HepG2 (cell line): Measurements from ENCODE around the gene RNF123. TPM values are rescaled to one million over a fixed set of nuclear protein-coding genes. Genes with fewer than 3 reads are reported as not detected.

Experiments
- ATAC-seq: fragments of 200-7000 bp; cut with Tn5 transposase; 3 replicates; pipeline ENCODE4 v1.9.1; 2020; ENCODE audit warnings: mild to moderate bottlenecking, moderate library complexity
- BruUV-seq: library from RNA; stranded (reverse); fragments of 400-500 nt; replicated peaks from 2 replicates; lab custom pipeline; 2021; lab: Mats Ljungman, UMichigan
- CTCF ChIA-PET: fragments of 300-600 bp; formaldehyde crosslinking; extraction: SDS; loops from one replicate; lab custom pipeline; 2021; ENCODE audit warnings: low total read pairs, inconsistent platforms, low intra/inter-chr PET ratio; lab: Yijun Ruan, JAX
- POLR2A ChIA-PET: fragments of 350-600 bp; sonication (Branson Sonifier 250); formaldehyde crosslinking; loops from one replicate; lab custom pipeline; 2020; ENCODE audit warnings: antibody characterized with exemption, inconsistent platforms; lab: Yijun Ruan, JAX
- DNase-seq: peaks from one replicate; pipeline ENCODE4 v3.0.0-alpha.2; 2015; ENCODE audit warnings: low spot score
- FAIRE-seq: peaks from 3 replicates; lab custom pipeline; 2011; peaks lifted over from hg19 to GRCh38; lab: Jason Lieb, UNC
- H2AFZ ChIP-seq: one replicate; pipeline ENCODE4 v1.6.1; 2011; ENCODE audit warnings: low read length, inconsistent platforms
- H3K27ac ChIP-seq: fragments of 300-600 bp; 3 replicates; pipeline ENCODE4 v1.8.0; 2011; ENCODE audit warnings: mixed run types, mild to moderate bottlenecking, mixed read lengths, low read length, inconsistent platforms; ENCODE audit not compliant: insufficient read depth; ENCODE audit errors: extremely low read length
- H3K27me3 ChIP-seq, 2 experiments: fragments of 200-600 bp in 1 of 2; 2 replicates in 1 of 2; 3 replicates in 1 of 2; pipeline versions ENCODE4 v1.6.0 to v1.8.0; 2011; ENCODE audit warnings: low read length in 2 of 2, mild to moderate bottlenecking in 2 of 2, moderate library complexity in 2 of 2, inconsistent platforms in 1 of 2; ENCODE audit not compliant: insufficient read depth in 2 of 2, control insufficient read depth in 1 of 2
- H3K36me3 ChIP-seq, 2 experiments: fragments of 200-600 bp in 1 of 2; replicated peaks in 1 of 2; 2 replicates in 1 of 2; 3 replicates in 1 of 2; pipeline versions ENCODE4 v1.5.1 to v1.8.0; 2011; ENCODE audit warnings: low read length in 2 of 2, inconsistent platforms in 1 of 2; ENCODE audit not compliant: insufficient read depth in 2 of 2, control insufficient read depth in 1 of 2
- H3K4me1 ChIP-seq: 2 replicates; pipeline ENCODE4 v1.5.1; 2012; ENCODE audit warnings: low read length, inconsistent platforms; ENCODE audit not compliant: insufficient read depth
- H3K4me2 ChIP-seq: 2 replicates; pipeline ENCODE4 v1.6.0; 2011; ENCODE audit warnings: low read depth, low read length, inconsistent platforms
- H3K4me3 ChIP-seq, 3 experiments: fragments of 200-600 bp in 1 of 3; sonication (generic), shearing (Covaris generic) in 1 of 3; replicated peaks in 1 of 3; 2 replicates each; pipeline ENCODE4 v1.5.1; 2011 to 2016; ENCODE audit warnings: low read length in 3 of 3, inconsistent platforms in 2 of 3, low read depth in 2 of 3, mild to moderate bottlenecking in 2 of 3, control low read depth in 1 of 3, mixed read lengths in 1 of 3; ENCODE audit not compliant: insufficient read depth in 1 of 3
- H3K79me2 ChIP-seq: one replicate; pipeline ENCODE4 v1.6.1; 2011; ENCODE audit warnings: low read length, inconsistent platforms; ENCODE audit not compliant: insufficient read depth
- H3K9ac ChIP-seq: 2 replicates; pipeline ENCODE4 v1.6.0; 2011; ENCODE audit warnings: mild to moderate bottlenecking, low read depth, low read length, inconsistent platforms; ENCODE audit not compliant: insufficient read depth
- H3K9me3 ChIP-seq: 2 replicates; pipeline ENCODE4 v1.5.1; 2012; ENCODE audit warnings: mild to moderate bottlenecking, low read length
- H4K20me1 ChIP-seq: 2 replicates; pipeline ENCODE4 v1.6.0; 2011; ENCODE audit warnings: inconsistent platforms, mild to moderate bottlenecking, low read length, moderate library complexity; ENCODE audit not compliant: insufficient read depth
- ASH2L ChIP-seq: fragments of 300-600, 200-600 bp; sonication (generic); IDR thresholded peaks from 2 replicates; pipeline ENCODE4 v1.7.0; 2017; ENCODE audit warnings: low read depth, mild to moderate bottlenecking, moderate library complexity, mixed read lengths, low read length; ENCODE audit not compliant: insufficient read length
- HNRNPL ChIP-seq: fragments of 200-400 bp; formaldehyde crosslinking; IDR thresholded peaks from 2 replicates; pipeline ENCODE4 v1.6.1; 2017; ENCODE audit warnings: mild to moderate bottlenecking, low read depth, low read length
- JARID2 ChIP-seq: sonication (generic); formaldehyde crosslinking; IDR thresholded peaks from 2 replicates; pipeline ENCODE4 v1.8.1; 2023; ENCODE audit warnings: missing genetic modification reagents, inconsistent platforms; ENCODE audit not compliant: insufficient replicate concordance
- TEAD3 ChIP-seq: optimal IDR thresholded peaks from 2 replicates; pipeline ENCODE3; 2016; ENCODE audit warnings: borderline replicate concordance
- ZNF317 ChIP-seq: sonication (generic); formaldehyde crosslinking; IDR thresholded peaks from 2 replicates; pipeline ENCODE4 v1.5.0; 2020; ENCODE audit warnings: mild to moderate bottlenecking, missing genetic modification reagents
- WGBS: methylation state at CpG from one replicate; pipeline ENCODE4 v1.1.6; 2017; ENCODE audit warnings: low lambda C conversion rate; 5-methylcytosine and 5-hydroxymethylcytosine counted together
- in situ Hi-C: cut with HindIII; loops from 2 replicates; pipeline ENCODE4 v1.10.0; 2017; ENCODE audit warnings: low pct_unique_long_range_greater_than_20kb; ENCODE audit not compliant: extremely low pct_ligation_motif_present
- intact Hi-C: fragments of 100-400 bp; cut with micrococcal nuclease; formaldehyde crosslinking; loops from one replicate; pipeline ENCODE4 v1.10.0; 2022; ENCODE audit not compliant: unreplicated experiment
- polyA plus RNA-seq, 8 experiments: library from polyadenylated mRNA; depleted of rRNA in 3 of 8; stranded (reverse) in 7 of 8; unstranded in 1 of 8; fragments of >200 nt; fragmentation: Illumina TruSeq in 4 of 8; extraction: Trizol in 4 of 8; gene quantifications; 2 replicates each; pipeline versions ENCODE4 v1.2.1 to v1.2.3, GENCODE V29; 2011 to 2016; ENCODE audit warnings: low read depth in 4 of 8, missing spikeins in 1 of 8, mixed read lengths in 1 of 8; ENCODE audit not compliant: insufficient read depth in 1 of 8
- total RNA-seq, 5 experiments: library from RNA; depleted of rRNA; stranded (reverse); fragments of >200 nt; fragmentation: Illumina TruSeq; extraction: Trizol; gene quantifications; 2 replicates each; pipeline ENCODE4 v1.2.3, GENCODE V29; 2016; ENCODE audit warnings: low read depth in 1 of 5
- TF ChIP-seq, protein P1 (sequence below): sonication (generic); formaldehyde crosslinking; IDR thresholded peaks from 2 replicates; pipeline ENCODE4 v1.5.0; 2020; ENCODE audit warnings: mild to moderate bottlenecking, missing genetic modification reagents, moderate library complexity
- TF ChIP-seq, protein P2 (sequence below): IDR thresholded peaks from 2 replicates; pipeline ENCODE4 v1.6.1; 2018; ENCODE audit warnings: missing genetic modification reagents, mild to moderate bottlenecking, missing compliant biosample characterization
- TF ChIP-seq, protein P3 (sequence below): sonication (generic); formaldehyde crosslinking; IDR thresholded peaks from 2 replicates; pipeline ENCODE4 v1.5.0; 2020; ENCODE audit warnings: missing genetic modification reagents

Gene RNF123
- total and polyA plus RNA-seq, 2 of the 13 experiments (the other 11 are each of a cell fraction or from before 2014, with no cell fraction given) = 29.9 to 82.2 TPM

DNA sequence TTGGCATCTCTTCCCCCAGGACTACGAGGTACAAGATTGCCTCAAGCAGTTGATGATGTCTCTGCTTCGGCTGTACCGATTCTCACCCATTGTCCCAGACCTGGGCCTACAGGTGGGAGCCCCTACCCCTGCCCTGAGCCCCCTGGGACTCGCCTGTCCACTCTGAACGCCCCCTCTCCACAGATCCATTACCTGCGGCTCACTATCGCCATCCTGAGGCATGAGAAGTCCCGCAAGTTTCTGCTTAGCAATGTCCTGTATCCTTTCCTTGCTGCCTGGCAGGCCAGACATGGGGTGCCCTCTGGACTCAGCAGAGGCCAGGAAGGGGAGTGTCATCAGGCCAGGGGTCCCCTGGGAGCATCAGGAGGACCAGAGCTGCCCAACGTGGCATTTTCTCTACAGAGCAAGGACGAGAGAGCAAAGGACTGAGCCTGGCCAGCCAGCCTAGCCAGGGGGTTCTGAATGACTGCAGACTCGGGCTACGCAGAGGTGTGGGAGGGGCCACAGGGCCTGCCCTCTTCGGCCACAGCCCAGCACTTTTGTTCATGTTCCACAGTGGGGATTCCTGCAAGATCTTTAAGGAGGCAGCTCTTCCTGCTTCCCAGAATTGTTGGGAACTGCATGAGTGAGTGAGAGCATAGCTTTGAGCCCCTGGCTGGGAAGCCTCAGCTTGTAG is 11.2 kb downstream of the RNF123 start:
- no TSS peak for BruUV-seq
- no peaks in the 10 kb centered on the region for H3K9me3 ChIP-seq
- FAIRE-seq (no peak), DNase-seq (no peak), ATAC-seq (no peak)
- in situ Hi-C loops = loop anchor here (5.0 kb wide), 2 partner anchors 137 to 207 kb away; no protein-coding TSS in a partner anchor
- no peaks in the 10 kb centered on the region for H3K79me2 ChIP-seq
- H3K36me3 ChIP-seq = peaks cover 40 to 76% of the 10 kb centered on the region in 2 experiments
- H3K4me2 ChIP-seq = no peak overlapping the region
- H3K4me1 ChIP-seq = no peaks in the 10 kb centered on the region
- H3K4me3 ChIP-seq = no peak overlapping the region
- H3K27me3 ChIP-seq = no peaks in the 10 kb centered on the region
- no peak overlapping the region for H3K27ac ChIP-seq
- 98% methylated on average over 12 of the region's 13 CpGs for WGBS
- POLR2A ChIA-PET = interaction anchor here (0.9 kb wide), 1 partner anchor 12 kb away, joined by 3 read pairs; no protein-coding TSS in a partner anchor
- intact Hi-C loops = no loop called here
- no peaks in the 10 kb centered on the region for H4K20me1 ChIP-seq
- H3K9ac ChIP-seq = no peak overlapping the region
- TF ChIP-seq, protein P1, sequence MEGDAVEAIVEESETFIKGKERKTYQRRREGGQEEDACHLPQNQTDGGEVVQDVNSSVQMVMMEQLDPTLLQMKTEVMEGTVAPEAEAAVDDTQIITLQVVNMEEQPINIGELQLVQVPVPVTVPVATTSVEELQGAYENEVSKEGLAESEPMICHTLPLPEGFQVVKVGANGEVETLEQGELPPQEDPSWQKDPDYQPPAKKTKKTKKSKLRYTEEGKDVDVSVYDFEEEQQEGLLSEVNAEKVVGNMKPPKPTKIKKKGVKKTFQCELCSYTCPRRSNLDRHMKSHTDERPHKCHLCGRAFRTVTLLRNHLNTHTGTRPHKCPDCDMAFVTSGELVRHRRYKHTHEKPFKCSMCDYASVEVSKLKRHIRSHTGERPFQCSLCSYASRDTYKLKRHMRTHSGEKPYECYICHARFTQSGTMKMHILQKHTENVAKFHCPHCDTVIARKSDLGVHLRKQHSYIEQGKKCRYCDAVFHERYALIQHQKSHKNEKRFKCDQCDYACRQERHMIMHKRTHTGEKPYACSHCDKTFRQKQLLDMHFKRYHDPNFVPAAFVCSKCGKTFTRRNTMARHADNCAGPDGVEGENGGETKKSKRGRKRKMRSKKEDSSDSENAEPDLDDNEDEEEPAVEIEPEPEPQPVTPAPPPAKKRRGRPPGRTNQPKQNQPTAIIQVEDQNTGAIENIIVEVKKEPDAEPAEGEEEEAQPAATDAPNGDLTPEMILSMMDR = peak; percentile 24
- TF ChIP-seq JARID2 = no peak
- H2AFZ ChIP-seq = no peak overlapping the region
- CTCF ChIA-PET = no interaction called here

DNA sequence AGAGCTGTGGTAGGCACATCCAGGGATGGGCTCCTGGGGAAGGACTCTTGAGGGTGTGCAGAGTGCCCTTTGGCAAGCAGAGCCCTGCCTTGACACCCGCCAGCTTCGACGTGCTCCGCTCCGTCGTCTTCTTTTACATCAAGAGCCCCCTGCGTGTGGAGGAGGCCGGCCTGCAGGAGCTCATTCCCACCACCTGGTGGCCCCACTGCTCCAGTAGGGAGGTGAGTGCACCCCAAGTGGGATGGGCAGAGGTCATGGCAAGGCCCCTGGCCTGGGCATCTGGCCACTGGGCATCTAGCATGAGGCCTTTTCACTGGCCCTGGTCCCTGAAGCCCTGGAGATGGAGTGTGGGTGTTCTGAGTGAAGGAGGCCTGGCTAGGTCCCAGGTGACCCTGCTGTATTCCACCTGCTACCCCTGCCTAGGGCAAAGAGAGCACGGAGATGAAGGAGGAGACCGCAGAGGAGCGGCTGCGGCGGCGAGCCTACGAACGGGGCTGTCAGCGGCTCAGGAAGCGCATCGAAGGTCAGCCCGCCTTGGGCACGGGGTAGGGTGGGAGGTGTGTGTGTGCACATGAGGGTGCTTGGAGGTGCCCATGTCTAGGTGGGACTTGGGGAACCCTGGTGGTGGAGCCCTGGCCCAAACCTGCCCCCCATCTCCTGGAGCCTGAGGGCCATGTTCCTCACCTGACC is 12.2 kb downstream of the RNF123 start:
- ATAC-seq (peak; percentile 45), FAIRE-seq (no peak), DNase-seq (peak; percentile 24)
- Histone ChIP-seq H2AFZ (no peak overlapping the region), H3K79me2 (no peaks in the 10 kb centered on the region), H3K4me2 (no peak overlapping the region), H3K27ac (no peak overlapping the region), H4K20me1 (no peaks in the 10 kb centered on the region), H3K9me3 (no peaks in the 10 kb centered on the region), H3K27me3 (no peaks in the 10 kb centered on the region; a peak in 1 of 5 replicates), H3K4me3 (no peak overlapping the region), H3K4me1 (no peaks in the 10 kb centered on the region), H3K36me3 (peaks cover 45 to 84% of the 10 kb centered on the region in 2 experiments), H3K9ac (no peak overlapping the region)
- 95% methylated on average over 20 of the region's 21 CpGs for WGBS
- in situ Hi-C loops (loop anchor here (5.0 kb wide), 2 partner anchors 136 to 206 kb away; no protein-coding TSS in a partner anchor), intact Hi-C loops (loop anchor here (2.0 kb wide), 1 partner anchor 205 kb away; no protein-coding TSS in a partner anchor)
- ChIA-PET POLR2A (interaction anchor here (0.9 kb wide), 1 partner anchor 13 kb away, joined by 3 read pairs; no protein-coding TSS in a partner anchor), CTCF (no interaction called here)
- BruUV-seq = no TSS peak
- TF ChIP-seq, protein P2, sequence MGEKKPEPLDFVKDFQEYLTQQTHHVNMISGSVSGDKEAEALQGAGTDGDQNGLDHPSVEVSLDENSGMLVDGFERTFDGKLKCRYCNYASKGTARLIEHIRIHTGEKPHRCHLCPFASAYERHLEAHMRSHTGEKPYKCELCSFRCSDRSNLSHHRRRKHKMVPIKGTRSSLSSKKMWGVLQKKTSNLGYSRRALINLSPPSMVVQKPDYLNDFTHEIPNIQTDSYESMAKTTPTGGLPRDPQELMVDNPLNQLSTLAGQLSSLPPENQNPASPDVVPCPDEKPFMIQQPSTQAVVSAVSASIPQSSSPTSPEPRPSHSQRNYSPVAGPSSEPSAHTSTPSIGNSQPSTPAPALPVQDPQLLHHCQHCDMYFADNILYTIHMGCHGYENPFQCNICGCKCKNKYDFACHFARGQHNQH (CRISPR knock-in tag) = no peak
- TF ChIP-seq ZNF317 (CRISPR knock-in tag) = no peak
- TF ChIP-seq TEAD3 (CRISPR knock-in tag) = peak; percentile 92
- TF ChIP-seq ASH2L = no peak
- TF ChIP-seq, protein P3, sequence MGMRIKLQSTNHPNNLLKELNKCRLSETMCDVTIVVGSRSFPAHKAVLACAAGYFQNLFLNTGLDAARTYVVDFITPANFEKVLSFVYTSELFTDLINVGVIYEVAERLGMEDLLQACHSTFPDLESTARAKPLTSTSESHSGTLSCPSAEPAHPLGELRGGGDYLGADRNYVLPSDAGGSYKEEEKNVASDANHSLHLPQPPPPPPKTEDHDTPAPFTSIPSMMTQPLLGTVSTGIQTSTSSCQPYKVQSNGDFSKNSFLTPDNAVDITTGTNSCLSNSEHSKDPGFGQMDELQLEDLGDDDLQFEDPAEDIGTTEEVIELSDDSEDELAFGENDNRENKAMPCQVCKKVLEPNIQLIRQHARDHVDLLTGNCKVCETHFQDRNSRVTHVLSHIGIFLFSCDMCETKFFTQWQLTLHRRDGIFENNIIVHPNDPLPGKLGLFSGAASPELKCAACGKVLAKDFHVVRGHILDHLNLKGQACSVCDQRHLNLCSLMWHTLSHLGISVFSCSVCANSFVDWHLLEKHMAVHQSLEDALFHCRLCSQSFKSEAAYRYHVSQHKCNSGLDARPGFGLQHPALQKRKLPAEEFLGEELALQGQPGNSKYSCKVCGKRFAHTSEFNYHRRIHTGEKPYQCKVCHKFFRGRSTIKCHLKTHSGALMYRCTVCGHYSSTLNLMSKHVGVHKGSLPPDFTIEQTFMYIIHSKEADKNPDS = no peak
- peak; percentile 75 for TF ChIP-seq HNRNPL
